ENCODE data around the gene PLIN3. TPM values are rescaled to one million over a fixed set of nuclear protein-coding genes. Genes with fewer than 3 reads are reported as not detected.
"Not testable (repeated sequence)": the region's sequence is repeated elsewhere in the genome, so short reads cannot be mapped to it uniquely, and the experiment has no call there.

Gene PLIN3
- total RNA-seq, 4 donors from 2014 or later, result 29.5 to 96.3 (median 40.5) TPM

DNA sequence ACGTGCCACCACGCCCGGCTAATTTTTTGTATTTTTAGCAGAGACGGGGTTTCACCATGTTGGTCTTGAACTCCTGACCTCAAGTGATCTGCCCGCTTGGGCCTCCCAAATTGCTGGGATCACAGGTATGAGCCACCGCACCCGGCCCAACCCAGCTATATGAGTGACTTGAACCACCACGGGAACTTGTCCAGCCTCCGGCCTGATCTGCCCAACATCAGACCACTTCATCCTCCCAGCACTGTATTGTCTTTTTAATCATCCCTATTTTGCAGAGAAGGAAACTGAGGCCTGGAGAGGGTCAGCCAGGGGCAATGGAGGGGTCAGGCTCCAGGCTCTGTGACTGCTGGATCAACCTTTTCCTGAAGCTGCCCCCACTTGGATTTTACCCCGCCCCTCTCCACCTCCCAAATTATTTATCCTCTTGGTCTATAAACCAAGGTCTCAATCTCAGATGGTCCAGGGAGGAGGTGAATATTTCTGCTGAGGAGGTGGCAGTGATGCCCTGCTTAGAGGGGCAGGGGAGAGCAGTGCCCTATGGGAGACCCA, 893 bp upstream of the PLIN3 start:
- Histone ChIP-seq H3K4me3 (peak overlapping the region; percentile 67 to 92 (median 76)), H3K9me3 (no peaks in the 10 kb centered on the region), H3K27me3 (no peaks in the 10 kb centered on the region), H3K4me1 (peaks cover 0 to 19% (median 12%) of the 10 kb centered on the region in 4 donors), H3K36me3 (peaks cover 0 to 6% (median 0%) of the 10 kb centered on the region in 3 donors), H3K27ac (peak overlapping the region in 2 of 4 donors; percentile 93 to 95)
- 69 to 76% methylated on average over 8 to 10 of the region's 10 CpGs for WGBS, 2 donors
- no peak for DNase-seq (ENCODE audit: low spot score in 2 of 2)
- TF ChIP-seq EP300 (IDR thresholded peaks at IDR 0.05), result no peak

DNA sequence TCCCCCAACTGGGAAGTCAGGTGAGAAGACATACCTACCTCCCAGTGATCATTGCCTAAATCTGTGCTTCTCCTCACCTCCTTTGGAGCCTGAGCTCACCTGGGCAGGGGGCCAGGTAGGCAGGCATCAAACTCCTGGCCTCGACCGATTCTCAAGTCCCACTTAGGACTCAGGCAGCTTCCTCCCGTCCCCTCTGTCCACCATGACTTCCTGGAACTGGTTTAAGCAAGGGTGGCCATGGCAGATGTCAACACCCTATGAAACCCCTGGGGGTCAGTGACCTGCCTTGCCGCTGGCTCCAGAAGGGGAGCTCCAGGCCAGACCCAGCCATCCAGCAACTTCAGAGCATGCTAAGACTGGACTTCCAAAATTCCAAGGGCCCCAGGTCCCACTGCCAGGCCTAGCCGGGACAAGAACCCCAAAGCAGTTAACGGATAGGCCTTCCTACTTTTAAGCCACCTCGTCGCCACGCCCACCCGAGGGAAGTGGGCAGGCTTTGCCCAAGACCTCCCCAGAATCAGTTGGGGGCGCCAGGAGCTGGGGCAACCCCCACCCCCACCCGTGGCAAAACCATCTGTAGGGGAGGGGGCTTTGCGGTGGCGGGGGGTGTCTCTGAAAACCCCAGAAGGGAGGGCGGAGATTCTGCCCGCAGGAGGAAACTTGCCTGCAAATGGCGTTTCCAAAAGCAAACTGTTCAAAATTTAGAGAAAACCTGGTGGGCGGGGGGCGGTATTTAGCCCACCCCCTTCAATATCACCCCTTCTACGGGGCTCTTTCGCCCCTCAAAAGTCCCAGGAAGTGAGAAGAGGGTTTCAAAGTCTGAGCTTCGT, 657 bp downstream of the PLIN3 start:
- peak; percentile 48 to 66 for DNase-seq (ENCODE audit: low spot score in 2 of 2)
- peak overlapping the region; percentile 79 to 95 (median 92) for H3K27ac ChIP-seq

DNA sequence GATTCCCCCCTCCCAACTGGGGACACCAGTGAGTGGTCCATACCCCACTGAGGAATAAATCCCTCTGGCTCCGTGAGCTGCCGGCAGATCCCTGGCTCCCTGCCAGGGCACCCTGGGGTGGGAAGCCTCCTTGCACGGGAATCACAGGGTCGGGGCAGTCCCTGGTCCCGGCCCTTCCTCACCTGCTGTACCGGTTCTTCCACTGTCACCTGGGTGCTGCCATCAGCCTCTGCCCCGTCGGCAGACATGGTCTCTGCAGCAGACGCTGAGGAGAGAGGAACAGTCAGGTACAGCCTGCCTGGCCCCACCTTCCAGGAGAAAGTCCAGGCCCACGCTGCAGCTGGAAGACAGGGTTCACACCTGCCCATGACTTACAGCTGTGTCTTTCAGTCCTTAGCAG, 6.3 kb downstream of the PLIN3 start:
- no peaks in the 10 kb centered on the region for H3K9me3 ChIP-seq
- no peak for DNase-seq (ENCODE audit: low spot score in 2 of 2)
- no peak overlapping the region for H3K27ac ChIP-seq
- H3K4me1 ChIP-seq, result peaks cover 0 to 7% (median under 1%) of the 10 kb centered on the region in 4 donors
- peaks cover 2 to 70% (median 12%) of the 10 kb centered on the region in 3 donors for H3K36me3 ChIP-seq
- 68 to 73% methylated on average over 3 to 10 of the region's 10 CpGs for WGBS, 2 donors
- no peak overlapping the region for H3K4me3 ChIP-seq
- no peaks in the 10 kb centered on the region for H3K27me3 ChIP-seq
- TF ChIP-seq, protein P1, sequence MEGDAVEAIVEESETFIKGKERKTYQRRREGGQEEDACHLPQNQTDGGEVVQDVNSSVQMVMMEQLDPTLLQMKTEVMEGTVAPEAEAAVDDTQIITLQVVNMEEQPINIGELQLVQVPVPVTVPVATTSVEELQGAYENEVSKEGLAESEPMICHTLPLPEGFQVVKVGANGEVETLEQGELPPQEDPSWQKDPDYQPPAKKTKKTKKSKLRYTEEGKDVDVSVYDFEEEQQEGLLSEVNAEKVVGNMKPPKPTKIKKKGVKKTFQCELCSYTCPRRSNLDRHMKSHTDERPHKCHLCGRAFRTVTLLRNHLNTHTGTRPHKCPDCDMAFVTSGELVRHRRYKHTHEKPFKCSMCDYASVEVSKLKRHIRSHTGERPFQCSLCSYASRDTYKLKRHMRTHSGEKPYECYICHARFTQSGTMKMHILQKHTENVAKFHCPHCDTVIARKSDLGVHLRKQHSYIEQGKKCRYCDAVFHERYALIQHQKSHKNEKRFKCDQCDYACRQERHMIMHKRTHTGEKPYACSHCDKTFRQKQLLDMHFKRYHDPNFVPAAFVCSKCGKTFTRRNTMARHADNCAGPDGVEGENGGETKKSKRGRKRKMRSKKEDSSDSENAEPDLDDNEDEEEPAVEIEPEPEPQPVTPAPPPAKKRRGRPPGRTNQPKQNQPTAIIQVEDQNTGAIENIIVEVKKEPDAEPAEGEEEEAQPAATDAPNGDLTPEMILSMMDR (IDR thresholded peaks at IDR 0.05), result no peak
- TF ChIP-seq POLR2A (IDR thresholded peaks at IDR 0.05), result no peak
- no peak for TF ChIP-seq EP300 (IDR thresholded peaks at IDR 0.05)

More for the DNA sequence above, 657 bp downstream of the PLIN3 start:
- H3K36me3 ChIP-seq, result peaks cover 0 to 15% (median 0%) of the 10 kb centered on the region in 3 donors
- WGBS, 2 donors, result 2 to 5% methylated on average over 14 to 21 of the region's 22 CpGs
- no peaks in the 10 kb centered on the region for H3K27me3 ChIP-seq
- H3K4me1 ChIP-seq, result peaks cover 0 to 19% (median 12%) of the 10 kb centered on the region in 4 donors
- peak overlapping the region; percentile 67 to 92 (median 76) for H3K4me3 ChIP-seq
- TF ChIP-seq, protein P1 (IDR thresholded peaks at IDR 0.05), result no peak
- TF ChIP-seq EP300 (IDR thresholded peaks at IDR 0.05), result no peak
- no peak for TF ChIP-seq POLR2A (IDR thresholded peaks at IDR 0.05)
- no peaks in the 10 kb centered on the region for H3K9me3 ChIP-seq

DNA sequence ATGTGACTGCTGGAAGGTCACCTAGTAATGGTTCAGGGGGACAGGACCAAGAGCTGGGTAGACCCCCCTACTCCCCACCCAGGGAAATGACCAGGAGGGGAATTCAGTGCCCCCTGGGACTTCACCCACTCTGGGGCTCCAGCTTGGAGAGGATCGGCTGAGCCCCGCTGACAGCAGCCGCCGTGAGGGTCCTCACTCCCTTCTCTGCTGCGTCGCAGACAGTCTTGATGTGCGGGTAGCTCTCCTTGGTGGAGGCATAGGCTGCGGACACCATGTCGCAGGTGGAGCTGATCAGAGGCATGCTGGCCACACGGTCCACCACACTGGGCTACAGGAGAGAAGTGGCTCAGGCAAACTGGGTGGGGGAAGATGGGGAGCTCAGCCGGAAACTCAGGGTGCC, 7.8 kb downstream of the PLIN3 start:
- WGBS, 2 donors, result 84 to 96% methylated on average over 4 to 11 of the region's 11 CpGs
- Histone ChIP-seq H3K27me3 (no peaks in the 10 kb centered on the region), H3K4me3 (no peak overlapping the region), H3K36me3 (peaks cover 2 to 81% (median 12%) of the 10 kb centered on the region in 3 donors), H3K9me3 (no peaks in the 10 kb centered on the region), H3K4me1 (no peaks in the 10 kb centered on the region), H3K27ac (no peak overlapping the region)
- TF ChIP-seq POLR2A (IDR thresholded peaks at IDR 0.05) (no peak), EP300 (IDR thresholded peaks at IDR 0.05) (no peak)
- TF ChIP-seq, protein P1 (IDR thresholded peaks at IDR 0.05), result no peak
- DNase-seq (ENCODE audit: low spot score in 2 of 2), result no peak

DNA sequence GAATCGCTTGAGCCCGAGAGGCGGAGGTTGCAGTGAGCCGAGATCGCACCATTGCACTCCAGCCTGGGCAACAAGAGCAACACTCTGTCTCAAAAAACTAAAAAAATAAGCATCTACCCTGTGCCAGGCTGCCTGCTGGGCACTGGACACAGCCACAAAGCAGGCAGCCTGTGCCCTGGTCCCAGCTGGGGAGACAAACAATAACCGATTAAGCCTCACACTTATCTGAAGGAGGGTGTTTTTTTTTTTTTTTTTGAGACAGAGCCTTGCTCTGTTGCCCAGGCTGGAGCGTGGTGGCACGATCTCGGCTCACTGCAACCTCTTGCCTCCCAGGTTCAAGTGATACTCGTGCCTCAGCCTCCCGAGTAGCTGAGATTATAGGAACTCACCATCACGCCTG, 11.0 kb downstream of the PLIN3 start:
- H3K36me3 ChIP-seq, result peaks cover 2 to 99% (median 12%) of the 10 kb centered on the region in 3 donors
- not testable (repeated sequence) for H3K4me3 ChIP-seq

DNA sequence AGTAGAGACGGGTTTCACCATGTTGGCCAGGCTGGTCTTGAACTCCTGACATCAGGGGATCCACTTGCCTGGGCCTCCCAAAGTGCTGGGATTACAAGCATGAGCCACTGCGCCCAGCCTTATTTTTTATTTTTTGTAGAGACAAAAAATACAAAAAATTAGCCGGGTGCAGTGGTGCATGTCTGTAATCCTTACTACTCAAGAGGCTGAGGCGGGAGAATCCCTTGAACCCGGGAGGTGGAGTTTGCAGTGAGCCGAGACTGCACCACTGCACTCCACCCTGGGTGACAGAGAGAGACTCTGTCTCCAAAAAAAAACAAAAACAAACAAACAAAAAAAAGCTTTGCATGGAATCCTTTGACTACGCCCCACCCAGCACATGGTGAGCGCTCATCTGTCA, 14.0 kb downstream of the PLIN3 start:
- not testable (repeated sequence) for H3K27ac ChIP-seq
- 82 to 86% methylated on average over 8 of the region's 8 CpGs for WGBS, 2 donors

More for the DNA sequence above, 11.0 kb downstream of the PLIN3 start:
- not testable (repeated sequence) for H3K9me3 ChIP-seq; H3K27me3 ChIP-seq; H3K4me1 ChIP-seq; H3K27ac ChIP-seq; DNase-seq (ENCODE audit: low spot score in 2 of 2)
- 79 to 89% methylated on average over 12 of the region's 12 CpGs for WGBS, 2 donors

More for the DNA sequence above, 14.0 kb downstream of the PLIN3 start:
- H3K4me3 ChIP-seq; H3K27me3 ChIP-seq; H3K4me1 ChIP-seq; DNase-seq (ENCODE audit: low spot score in 2 of 2); H3K9me3 ChIP-seq: not testable (repeated sequence)
- H3K36me3 ChIP-seq, result peaks cover 0 to 98% (median 5%) of the 10 kb centered on the region in 3 donors

Data from tibial nerve (tissue), 4 donors.